Measurements from ENCODE around the gene PTX4.
"Not testable (repeated sequence)": the region's sequence is repeated elsewhere in the genome, so short reads cannot be mapped to it uniquely, and the experiment has no call there.

Gene PTX4

DNA sequence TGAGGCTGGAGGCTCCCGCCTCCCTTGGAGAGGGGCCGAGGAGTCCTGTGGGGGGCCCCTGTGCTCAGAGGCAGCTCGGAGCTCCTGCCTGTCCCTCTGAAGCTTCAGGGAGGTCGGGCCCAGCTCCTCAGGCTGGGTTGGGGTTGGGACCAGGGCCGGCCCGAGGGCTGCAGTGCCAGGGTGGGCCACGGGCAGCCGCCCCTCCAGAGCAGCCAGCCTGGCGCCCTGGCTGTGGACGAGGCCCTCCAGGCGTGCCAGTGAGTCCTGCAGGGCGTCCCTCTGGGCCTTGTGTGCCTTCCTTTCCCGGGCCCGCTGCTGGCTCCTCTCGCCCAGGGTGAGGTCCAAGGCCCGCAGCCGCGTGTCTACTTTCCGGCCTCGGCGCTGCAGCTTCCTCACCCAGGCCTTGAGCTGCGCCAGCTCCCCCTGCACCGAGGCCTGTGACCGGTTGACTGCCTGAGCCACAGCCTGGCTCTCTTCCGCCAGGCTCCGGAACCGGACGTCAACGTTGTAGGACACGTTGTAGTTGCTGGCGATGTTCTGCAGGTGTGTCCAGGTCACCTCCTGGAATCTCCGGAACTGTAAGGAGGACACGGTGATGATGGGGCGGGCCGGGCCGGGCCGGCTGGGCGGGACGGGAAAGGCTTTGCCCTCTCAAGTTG, 1.2 kb downstream of the PTX4 start:
- DNase-seq, result no peak

DNA sequence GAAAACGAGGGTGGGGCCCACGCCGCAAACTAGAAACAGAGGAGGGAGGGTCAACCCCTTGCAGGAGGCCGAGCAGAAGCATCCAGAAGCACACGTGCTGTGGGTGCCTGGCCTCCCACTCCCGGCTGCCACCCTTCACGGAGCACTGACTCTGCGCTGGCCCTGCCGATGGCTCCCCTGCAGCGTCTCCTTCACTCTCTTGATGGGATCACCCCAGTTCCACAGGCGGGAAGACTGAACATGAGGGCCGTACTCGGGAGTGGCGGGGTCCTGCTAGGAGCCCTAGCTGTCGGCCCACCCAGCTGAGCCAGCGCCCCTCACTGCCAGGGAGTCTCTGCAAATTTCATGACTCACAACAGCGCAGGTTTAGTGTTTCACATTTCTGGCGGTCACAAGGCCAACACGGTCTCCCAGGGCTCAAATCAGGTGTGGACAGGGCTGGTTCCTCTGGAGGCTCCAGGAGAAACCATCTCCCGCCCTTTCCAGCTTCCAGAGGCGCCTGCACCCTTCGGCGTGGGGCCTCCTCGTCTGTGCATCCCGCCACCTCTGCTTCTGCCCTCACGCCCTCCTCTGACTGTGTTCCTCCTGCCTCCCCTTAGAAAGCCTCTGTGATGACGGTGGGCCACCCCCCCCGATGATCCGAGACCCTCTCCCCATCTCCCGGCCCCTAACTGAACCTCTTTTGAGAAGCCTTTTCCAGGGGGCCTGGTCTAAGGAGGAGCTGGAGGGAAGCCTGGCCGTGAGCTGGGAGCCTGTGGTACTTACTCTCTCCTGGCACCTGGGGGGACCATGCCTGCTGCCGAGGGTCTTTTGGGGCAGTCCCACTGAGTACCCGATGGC, 2.0 kb downstream of the PTX4 start:
- no peak for DNase-seq

DNA sequence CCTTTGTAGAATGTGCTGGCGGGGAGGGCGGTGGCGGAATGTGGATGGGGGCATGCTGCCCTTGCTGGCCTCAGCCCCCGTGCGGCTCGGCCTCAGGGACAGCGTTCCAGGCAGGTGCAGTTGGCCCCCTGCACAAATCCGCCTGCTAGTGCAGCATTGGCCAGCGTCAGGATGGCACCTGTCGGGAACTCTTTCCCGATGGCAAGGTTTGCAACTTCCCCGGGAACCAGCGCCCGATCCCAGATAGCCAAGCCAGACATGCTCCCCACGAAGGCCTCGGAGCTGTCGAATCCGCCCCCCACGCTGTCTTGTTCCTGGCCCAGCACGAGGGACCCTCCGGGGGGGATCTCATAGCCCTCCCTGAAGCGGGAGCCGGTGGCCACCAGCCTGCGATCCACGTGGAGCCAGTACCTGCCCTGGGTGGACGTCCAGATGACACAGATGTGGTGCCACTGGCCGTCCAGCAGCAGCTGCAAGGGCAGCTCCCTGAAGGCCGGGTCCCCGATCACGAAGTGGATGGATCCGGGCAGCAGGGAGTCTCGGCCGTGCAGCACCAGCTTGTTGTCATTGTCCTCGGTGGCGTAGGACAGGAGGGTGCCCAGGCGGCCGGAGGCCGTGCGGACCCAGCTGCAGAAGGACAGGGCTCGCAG, 2.8 kb downstream of the PTX4 start:
- no peak for DNase-seq

DNA sequence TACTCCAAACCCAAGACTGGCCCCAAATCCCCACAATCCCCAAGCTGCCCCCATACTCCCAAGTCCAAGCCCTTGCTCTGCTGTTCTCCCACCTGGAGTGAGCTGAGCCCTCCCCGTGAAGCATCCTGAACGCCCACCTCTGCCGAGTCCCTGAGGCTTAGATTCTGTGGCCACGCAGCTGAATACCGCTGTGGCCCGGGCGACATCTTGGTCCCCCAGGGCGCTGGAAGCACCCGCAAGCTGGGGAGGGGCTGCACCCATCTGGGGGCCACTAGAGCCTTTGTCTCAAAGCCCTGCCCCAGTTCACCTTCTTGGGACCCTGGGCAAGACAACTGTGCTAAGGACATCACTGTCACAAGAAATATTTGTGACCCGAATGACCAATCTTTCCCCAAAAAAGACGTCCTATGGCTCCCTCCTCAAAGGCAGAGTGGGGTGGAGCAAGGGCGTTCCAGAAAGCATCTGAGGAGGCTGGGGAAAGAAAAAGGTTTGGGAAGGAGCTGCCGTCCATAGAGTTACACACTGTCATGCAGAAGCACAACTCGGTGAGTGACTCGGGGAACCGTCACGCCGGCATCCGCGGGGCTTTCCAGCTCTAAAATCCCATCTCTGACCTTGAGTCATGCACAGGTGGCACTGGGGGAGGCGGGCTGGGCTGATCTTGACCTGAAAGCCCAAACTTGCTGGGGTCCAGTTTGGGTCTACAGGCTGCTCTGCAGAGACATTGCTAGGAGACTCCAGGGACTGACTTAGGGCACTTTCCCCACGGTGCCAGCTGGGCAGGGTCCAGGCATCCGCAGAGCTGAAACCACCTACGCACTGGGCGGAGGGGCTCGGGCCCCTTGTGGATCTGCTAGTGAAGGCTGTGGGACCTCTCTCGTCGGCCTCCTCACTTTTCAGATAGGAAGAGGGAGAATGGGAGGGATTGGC, 6.6 kb downstream of the PTX4 start:
- DNase-seq, result no peak

DNA sequence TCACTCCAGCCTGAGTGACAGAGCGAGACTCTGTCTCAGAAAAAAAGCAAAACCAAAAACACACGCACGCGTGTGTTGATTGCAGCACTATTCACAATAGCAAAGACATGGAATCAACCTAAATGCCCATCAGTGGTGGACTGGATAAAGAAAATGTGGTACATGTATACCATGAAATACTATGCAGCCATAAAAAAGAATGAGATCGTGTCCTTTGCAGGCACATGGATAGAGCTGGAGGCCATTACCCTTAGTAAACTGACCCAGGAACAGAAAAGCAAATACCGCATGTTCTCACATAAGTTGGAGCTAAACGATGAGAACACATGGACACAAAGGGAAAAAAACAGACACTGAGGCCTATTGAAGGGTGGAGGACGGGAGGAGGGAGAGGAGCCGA, 9.8 kb downstream of the PTX4 start:
- not testable (repeated sequence) for DNase-seq

DNA sequence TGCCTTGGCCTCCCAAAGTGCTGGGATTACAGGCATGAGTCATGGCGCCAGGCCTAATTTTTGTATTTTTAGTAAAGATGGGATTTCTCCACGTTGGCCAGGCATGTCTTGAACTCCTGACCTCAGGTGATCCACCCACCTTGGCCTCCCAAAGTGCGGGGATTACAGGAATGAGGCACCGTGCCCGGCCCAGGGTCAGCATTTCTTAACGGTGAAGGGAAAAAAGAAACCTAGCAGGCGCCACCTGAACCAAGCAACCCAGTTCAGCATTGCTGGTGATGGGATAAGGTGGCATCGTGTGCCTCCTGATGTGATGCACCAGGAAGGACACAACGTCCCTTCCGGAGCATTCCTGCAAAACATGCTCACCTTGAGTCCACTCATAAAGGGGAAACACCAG, 11.7 kb downstream of the PTX4 start:
- no peak for DNase-seq

DNA sequence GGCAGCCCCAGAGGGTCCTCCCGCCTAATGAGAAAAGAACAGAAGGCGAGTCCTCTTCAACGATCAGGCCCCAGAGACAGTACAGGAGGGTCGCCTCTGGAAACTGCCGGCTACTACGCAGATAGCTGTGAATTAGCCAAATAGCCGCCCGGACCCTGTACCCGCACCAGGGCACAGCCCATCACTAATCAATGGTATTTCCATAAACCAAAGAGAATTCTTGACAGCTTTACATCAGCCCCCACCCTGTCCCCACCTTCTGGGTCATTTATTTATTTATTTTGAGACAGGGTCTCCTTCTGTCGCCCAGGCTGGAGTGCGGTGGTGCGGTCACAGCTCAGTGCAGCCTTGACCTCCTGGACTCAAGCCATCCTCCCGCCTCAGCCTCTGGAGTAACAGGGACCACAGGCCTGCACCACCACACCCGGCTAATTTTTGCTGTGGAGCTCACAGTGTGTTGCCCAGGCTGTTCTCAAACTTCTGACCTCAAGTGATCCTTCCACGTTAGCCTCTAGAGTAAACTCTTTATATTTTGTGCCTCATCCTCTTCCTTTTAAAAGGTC, 13.1 kb downstream of the PTX4 start:
- DNase-seq, result no peak

DNA sequence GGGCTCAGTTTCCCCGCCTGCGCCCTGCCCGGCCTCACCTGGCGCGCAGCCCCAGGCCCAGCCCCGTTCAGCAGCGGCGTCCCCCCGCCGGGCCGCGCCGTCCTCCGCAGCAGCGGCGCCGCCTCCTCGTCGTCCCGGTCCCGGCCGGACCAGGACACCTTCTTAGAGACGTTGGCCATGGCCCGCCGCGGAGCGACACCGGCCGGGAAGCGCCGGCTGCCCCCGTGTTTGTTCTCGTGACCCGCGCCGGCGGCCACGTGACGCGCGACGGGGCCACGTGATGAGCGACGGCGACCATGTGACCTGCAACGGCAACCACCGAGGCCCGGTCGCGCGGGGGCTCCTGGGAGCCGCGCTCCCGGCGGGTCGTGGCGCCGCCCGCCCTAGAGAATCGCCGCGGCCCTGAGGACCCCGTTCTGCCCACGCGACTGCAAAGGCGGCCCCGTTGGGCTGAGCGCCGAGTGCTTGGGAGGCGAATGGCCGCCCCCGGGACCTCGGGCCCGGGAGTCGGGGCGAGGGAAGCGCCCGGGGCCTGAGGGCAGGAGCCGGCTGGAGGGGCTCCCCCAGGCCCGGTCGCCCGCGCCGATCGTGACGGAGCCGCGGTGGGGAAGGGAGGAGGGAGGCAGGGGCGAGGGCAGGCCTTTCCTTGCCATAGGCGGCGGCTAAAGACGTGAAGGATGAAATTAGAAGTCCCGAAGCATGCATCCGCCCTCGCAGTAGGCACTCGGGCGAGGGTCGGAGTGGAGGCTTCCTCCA, 13.8 kb downstream of the PTX4 start, which contains the start of gene CLCN7:
Gene CLCN7, minus strand, starts transcription at position 233 of the 756 bp plus-strand sequence. Its CDS starts 54 bp downstream, at position 179.
- peak; percentile 17 to 92 (median 80) for DNase-seq

DNA sequence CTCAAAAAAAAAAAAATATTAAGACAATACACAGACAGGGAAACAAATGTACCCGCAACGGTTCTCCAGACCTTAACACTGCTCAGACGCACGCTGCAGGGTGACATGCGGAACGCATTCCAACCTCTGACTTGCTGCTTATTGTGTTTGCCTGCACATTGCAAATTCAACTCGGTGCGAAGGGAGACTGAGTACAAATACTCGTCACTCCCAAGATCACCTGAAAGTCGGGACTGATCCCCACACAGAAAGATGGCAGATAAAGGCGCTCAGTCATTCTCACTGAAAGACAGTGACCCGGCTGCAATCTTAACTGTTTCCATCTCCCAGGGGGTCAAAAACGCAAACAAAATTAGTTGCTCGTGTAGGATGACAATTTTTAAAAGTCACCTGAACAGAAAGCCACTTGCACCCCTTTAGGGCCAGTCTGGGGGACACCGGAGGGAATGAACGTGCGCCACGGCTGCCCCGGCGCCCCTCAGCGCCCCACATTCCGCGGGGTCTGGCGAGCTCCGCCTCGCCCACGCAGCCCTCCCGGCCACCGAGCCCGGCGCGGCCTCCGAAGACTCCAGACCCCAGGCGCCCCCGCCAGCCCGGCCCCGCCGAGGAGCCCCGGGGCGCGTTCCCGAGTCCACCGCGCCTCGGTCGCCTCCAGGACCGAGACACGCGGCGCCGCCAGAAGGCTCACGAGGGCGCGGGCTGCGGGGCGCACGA, 14.5 kb downstream of the PTX4 start:
- DNase-seq, result peak in 1 of 56 donors; percentile 52

DNA sequence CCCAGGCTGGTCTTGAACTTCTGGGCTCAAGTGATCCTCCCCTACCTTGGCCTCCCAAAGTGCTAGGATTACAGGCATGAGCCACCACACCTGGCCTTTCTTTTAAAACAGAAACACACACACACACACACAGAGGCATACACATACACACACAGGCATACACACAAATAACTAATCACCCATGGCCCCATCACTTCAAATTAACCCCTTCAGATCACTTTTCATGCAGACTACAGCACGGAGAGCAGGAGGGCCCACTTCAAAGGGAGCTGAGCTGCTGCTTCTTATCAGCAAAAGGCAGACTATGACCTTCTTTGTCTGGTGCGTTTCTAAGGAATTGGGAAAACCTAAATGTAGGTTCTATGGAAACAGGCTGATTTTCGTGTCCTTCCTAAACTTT, 15.8 kb downstream of the PTX4 start:
- no peak for DNase-seq

DNA sequence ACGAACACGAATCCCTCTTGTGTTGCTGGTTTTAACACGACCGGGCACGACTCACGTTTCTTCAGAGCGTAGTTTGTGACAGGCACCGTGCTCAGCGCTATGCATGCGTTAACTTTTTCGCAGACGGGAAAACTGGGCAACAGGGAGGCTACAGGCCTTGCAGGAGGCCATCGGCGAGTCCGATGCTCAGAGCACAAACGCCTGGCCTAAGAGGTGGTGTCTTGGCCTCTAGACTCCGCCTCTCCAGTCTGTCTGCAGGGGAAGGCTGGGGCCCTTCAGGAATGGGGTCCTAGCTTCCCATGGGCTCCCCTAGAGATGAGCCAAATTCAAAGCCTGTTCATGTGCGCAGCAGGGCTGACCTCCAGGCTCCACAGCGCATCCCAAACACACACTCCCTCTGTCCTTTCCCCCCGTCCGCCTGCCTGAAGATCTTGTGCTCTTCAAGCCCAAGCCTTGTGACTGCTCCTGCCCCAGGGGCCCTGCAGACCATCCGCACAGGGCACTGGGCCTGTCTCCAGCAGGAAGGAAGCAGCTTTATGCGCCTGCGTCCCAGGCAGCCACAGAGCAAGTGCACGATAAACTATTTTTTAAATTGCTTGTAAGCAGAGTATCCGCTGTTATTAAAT, 17.1 kb downstream of the PTX4 start:
- no peak for DNase-seq

DNA sequence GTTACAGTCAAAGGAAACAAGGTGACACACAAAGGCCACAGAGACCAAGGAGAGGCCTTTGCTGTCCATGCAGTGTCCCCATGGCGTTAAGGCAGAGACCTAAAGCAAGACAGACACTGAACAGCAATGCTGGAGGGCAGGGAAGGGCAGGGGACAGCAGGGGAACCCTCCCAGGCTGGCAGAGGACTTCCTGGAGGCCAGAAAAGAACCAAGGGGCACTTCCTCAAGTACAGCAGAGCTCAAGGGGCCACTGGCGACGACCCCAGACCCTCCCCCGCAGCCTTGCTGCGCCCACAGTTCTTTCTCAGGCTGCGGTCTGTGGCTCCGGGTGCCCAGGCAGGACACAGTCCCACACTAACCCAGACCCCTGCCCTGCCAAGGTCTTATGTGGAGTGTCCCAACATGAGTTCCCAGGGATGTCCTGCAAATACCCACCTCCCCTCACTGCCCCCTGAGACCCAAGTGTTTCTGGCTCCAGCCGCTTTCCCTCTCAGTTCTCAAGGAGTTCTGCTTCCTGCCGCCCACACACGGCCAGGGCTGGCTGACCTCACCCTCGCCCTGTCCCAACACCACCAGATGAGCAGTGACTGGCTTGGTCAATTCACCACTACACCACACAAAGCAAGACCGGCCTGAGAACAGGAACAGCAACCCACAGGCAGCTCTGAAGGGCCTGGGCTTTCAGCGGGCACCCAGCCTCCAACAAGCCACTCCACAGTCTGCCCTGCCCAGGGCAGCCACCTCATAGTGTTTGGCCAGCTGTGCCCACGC, 18.1 kb downstream of the PTX4 start:
- DNase-seq, result no peak

DNA sequence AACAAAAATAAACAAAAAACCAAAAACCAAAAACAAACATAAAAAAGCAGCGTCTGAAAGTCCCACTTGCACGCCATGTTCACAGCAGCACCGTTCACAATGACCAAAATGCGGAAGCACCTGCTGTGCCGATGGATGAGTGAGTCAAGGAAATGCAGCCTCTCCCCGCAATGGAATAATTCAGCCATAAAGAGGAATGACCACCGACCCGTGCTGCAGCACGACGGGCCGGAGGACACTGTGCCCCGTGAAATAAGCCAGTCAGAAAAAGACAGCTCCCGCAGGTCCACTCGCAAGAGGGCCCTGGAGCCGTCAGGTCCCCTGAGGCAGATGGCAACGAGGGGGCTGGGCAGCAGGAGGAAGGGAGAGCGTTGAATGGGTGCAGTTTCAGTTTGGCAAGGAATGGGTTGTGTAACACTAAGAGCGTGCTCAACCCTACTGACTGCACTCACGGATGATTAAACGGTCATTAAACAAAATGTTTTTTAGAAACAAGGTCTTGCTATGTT, 19.0 kb downstream of the PTX4 start:
- DNase-seq, result no peak

DNA sequence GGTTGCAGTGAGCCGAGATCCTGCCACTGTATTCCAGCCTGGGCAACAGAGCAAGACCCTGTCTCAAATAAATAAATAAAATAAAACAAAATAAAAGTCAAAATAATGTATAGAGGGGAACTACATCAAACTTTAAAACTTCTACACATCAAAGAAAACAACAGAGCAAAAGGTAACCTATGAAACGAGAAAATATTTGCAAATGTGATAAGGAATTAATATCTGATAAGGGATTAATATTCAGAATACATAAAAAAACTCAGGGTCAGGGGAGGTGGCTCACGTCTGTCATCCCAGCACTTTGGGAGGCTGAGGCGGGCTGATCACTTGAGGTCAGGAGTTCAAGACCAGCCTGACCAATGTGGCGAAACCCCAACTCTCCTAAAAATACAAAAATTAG, 19.6 kb downstream of the PTX4 start:
- not testable (repeated sequence) for DNase-seq

DNA sequence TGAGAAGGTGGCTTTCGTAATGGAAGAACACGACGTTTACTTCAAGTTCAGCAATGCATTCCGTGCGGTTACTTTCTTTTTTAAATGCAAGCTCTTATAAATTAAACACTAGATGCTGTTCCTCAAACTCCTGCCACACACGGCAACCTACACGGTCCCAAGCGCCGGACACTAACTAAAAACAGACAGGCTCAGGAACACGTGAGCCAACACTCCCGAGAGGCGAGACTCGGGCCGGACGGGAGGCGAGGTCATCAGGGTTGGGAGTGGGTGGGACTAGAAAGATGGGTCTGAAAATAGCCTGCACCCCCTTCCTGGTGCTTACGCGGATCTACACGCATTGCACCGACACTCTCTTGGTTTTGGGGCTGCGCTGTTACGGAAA, 20.3 kb downstream of the PTX4 start:
- DNase-seq, result no peak

DNA sequence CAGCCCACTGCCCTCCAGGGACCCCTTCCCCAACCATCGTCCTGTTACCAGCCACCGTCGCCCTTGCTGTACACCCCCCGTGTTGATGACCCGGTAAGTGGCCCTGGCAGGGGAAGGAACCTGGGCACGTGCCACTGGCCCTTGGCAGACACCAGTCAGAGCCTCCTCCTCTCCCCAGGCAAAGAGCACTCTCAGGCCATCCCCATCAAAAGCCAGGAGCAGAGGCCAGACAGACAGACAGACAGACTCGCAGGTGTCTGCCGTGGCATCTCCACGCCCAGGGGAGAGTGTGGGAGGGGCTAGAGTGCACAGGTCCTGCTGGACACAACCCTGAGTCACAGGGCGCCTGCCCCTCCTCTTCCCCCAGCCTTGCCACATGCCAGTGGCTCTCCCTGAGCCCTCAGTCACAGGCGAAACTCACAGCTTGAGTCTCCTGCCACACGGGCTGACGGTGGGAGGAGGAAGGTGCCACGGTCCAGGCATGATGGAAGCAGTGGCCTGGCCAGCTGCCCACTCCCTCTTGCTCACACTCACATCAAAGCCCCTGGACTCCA, 21.7 kb downstream of the PTX4 start:
- no peak for DNase-seq

DNA sequence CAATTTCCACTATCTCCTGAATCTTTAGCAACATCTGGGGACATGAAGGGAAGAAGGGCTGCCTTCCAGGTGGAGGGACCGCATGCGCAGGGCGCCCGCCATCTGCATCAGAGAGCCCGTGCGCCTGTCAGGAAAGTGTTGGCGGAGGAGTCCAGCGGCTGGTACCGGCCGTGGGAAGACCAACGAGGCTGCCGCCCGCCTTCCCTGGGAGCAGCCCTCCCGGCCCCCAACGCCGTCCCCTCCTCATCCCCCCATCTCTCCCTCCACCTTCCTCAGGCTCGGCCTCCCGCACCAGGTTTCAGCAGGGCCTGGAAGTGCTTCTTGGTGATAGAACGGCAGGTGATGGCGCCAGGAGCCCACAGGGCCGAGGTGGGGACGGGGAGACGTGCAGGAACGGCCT, 22.7 kb downstream of the PTX4 start:
- no peak for DNase-seq

DNA sequence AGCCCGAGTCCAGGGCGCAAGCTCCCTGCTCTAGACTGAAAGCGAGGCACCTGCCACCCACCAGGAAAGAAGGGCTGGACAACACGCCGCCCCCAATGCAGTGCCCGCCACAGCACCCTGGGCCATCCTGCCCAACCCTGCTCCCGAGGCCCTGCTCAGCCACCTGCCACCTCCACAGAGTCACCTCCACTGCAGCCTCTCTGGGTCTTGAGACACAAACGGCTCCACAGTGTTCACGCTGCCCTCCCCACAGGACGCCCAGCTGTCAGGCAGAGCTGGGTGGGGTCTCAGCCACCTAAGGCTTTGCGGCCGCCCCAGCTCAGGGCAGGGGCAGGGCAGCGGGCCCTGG, 23.2 kb downstream of the PTX4 start:
- DNase-seq, result no peak
